HG03025 (cell line): ENCODE data around the gene IL20RA.

Source experiments
- ATAC-seq: cut with Tn5 transposase; IDR thresholded peaks from one replicate; pipeline ENCODE4 v1.9.1; 2021; ENCODE audit warnings: mild to moderate bottlenecking, moderate library complexity; ENCODE audit not compliant: unreplicated experiment, low FRiP score

The IL20RA gene

DNA sequence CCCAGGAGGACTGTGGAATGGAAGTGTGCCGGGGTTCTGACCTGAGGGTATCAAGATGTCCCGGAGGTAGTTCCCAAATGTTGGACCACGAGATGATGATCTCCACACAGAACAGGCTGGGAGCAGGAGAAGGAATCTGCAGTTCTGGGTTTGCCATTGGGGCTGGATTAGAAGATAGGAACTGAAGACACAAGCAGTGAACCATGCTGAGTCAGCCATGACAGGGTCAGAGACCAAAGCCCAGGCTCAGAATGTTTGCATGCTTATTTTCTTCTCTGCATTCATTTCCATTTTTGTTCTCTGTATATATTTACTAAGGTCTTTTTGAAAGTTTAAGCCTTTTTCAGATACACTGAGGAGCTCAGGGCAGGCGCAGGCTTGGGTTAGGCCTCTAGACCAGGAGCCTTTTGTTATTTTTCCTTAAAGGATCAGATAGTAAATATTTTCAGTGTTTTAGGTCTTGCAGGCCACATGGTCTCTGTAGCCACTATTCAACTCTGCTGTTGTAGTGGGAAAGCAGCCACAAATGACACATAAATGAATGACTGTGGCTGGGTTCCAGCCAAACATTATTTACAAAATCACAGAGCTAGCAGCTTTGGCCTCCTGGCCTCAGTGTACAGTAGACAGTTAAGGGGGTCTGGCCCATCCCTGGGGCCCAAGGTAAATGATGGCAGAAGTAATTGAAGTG is 94.2 kb downstream of the IL20RA start:
- no peak for ATAC-seq
